RWPE1 (cell line): ENCODE results near the gene SHC2.
A peak's percentile ranks its signal among the peaks of the same experiment; 100 is the strongest.

Source experiments
- CTCF ChIA-PET: fragments of 350-600 bp; sonication (Branson Sonifier 250); formaldehyde crosslinking; extraction: SDS; loops from one replicate; lab custom pipeline; 2021; lab: Yijun Ruan, JAX
- POLR2A ChIA-PET: fragments of 400-600 bp; formaldehyde crosslinking; extraction: SDS; loops from one replicate; lab custom pipeline; 2020; ENCODE audit warnings: antibody characterized with exemption; ENCODE audit not compliant: low non-redundant PET; lab: Yijun Ruan, JAX
- DNase-seq: peaks from one replicate; pipeline ENCODE4 v3.0.0; 2012; ENCODE audit warnings: low spot score
- H3K27ac ChIP-seq: fragments of 450-650 bp; 2 replicates; pipeline ENCODE4 v1.5.1; 2017
- TF ChIP-seq, protein P1 (sequence below): fragments of 450-650 bp; conservative IDR thresholded peaks from 2 replicates; pipeline ENCODE4 v1.5.1; 2017; ENCODE audit warnings: low read depth, mild to moderate bottlenecking

Gene SHC2

DNA sequence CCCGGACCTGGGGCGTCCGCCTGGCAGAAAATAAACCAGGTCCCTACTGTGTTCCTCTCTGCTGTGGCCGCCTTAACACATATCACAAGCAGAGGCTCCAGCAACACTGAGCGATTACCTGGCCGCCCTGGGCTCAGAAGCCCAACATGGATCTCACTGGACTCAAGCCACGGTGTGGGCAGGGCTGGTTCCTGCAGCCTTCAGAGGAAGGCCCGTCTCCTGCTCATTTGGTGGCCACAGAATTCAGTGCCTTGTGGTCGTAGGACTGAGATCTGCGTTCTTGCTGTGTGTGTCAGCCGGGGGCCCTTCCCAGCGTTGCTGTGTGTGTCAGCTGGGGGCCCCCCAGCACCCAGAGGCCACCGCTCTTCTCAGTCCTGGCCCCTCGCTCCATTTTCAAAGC lies 82.1 kb downstream of the SHC2 start:
- TF ChIP-seq, protein P1, sequence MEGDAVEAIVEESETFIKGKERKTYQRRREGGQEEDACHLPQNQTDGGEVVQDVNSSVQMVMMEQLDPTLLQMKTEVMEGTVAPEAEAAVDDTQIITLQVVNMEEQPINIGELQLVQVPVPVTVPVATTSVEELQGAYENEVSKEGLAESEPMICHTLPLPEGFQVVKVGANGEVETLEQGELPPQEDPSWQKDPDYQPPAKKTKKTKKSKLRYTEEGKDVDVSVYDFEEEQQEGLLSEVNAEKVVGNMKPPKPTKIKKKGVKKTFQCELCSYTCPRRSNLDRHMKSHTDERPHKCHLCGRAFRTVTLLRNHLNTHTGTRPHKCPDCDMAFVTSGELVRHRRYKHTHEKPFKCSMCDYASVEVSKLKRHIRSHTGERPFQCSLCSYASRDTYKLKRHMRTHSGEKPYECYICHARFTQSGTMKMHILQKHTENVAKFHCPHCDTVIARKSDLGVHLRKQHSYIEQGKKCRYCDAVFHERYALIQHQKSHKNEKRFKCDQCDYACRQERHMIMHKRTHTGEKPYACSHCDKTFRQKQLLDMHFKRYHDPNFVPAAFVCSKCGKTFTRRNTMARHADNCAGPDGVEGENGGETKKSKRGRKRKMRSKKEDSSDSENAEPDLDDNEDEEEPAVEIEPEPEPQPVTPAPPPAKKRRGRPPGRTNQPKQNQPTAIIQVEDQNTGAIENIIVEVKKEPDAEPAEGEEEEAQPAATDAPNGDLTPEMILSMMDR: no peak
- H3K27ac ChIP-seq: no peak overlapping the region
- no peak for DNase-seq
- CTCF ChIA-PET: no interaction called here
- POLR2A ChIA-PET: no interaction called here

DNA sequence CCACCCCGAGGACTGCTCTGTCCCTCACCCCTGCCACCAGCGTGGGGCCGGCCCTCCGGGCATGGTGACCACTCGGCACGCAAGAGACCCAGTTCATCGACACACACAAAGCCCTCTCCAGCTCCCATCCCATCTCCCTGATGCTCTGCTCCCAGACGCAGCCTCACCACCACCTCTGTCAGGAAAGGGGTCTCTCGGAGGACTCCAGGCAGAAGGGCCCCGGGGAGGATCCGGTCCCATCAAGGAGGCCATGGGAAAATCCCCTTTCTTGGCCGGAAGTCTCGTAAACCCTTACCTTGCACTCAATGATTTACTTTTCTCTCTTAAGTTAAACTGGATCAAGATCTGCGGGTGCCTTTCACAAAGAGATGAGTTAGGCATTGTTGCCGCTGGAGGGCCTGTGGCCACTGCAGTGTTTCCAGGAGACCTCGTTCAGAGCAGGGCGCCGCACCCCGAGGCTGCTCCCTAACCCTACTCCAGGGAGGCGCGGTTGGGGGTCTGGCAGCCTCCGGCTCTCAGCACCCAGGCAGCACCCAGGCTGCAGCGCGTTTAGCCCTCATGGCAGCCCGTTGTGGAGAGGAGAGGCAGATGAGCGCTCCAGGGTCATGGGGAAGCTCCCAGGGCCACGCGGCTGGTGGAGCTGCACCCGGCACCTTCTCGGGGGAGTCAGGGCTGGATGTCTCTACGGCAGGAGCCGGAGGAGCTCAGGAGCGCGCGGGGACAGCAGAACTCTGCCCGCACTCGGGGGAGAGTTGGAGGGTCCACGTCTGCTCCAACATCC lies 82.8 kb downstream of the SHC2 start:
- ChIA-PET CTCF (interaction anchor here (0.7 kb wide), 1 partner anchor 1384 kb away, joined by 5 read pairs; no protein-coding TSS in a partner anchor), POLR2A (no interaction called here)
- peak overlapping the region; percentile 65 for H3K27ac ChIP-seq
- DNase-seq: no peak
- TF ChIP-seq, protein P1: no peak

DNA sequence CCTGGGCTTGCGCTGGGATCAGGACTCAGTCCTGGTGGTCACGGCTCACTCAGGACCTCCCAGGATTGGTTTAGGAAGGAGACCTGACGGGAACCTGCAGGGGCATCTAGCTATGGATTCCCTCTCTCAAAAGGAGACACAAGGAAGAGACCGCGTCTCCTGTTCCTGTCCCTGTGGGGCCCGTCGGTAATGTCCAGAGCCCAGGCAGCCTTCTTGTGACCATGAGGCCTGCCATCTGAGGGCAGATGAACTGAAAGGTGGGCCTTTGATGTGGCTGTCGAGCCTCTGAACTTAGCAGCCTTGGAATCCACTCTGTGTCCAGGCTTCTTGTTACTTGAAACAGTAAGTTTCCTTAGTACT lies 84.7 kb downstream of the SHC2 start:
- H3K27ac ChIP-seq: peak overlapping the region; percentile 66
- ChIA-PET CTCF (no interaction called here), POLR2A (no interaction called here)
- TF ChIP-seq, protein P1: no peak
- DNase-seq: no peak

DNA sequence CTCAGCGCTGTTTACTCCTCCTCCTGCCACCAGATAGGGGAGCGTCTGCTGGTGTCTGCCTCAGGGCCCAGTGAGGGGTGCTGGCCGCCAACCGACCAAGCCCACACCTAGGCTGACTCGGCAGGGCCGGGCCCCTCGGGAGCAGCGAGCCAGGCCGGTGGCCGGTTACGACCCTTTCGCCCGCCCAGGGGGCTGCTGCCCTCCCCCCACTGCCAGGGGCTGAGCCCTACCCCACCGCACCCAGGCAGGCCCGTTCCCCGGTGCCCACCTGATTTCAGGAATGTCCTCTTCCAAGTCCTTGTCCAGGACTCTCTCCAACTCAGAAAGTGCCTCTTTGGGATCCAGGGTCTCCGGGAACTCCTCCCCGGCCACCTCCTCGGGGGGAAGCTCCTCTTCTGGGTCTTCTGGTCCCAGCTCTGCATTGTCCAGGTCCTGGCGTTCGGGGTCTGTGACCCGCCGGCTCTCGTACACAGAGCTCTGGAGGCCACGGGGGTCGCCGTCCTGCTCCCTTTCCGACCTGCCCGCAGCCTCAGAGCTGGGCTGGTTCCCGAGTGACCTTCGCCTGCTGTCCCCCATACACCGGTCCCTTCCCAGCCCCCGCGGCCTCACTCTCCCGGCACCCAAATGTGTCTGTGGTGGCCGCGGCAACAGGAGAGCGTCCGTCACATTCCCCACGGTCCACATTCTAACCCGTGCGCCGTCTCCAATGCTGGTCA lies 85.3 kb downstream of the SHC2 start:
- CTCF ChIA-PET: no interaction called here
- POLR2A ChIA-PET: no interaction called here
- H3K27ac ChIP-seq: peak overlapping the region; percentile 66
- DNase-seq: no peak
- TF ChIP-seq, protein P1: no peak

DNA sequence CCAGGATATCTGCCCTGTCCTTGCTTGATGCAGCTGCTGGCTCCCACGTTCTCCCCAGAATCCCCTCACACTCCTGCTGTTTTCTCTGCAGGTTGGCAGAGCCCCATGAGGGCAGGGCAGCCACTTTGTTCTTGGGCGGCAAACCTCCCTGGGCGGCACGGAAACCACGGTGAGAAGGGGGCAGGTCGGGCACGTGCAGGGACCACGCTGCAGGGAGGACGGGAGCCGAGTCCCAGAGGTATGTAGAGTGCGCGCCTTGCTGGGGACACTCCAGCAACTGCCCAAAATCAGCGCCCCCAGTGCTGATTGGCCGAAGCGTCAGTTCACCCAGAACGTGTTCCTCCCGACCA lies 86.0 kb downstream of the SHC2 start:
- POLR2A ChIA-PET: no interaction called here
- peak overlapping the region; percentile 17; the same call in 1 of the 2 replicates for H3K27ac ChIP-seq
- DNase-seq: no peak
- CTCF ChIA-PET: interaction anchor here (0.6 to 0.7 kb wide), 2 partner anchors 21 to 110 kb away, joined by 3 read pairs; no protein-coding TSS in a partner anchor
- TF ChIP-seq, protein P1: no peak

DNA sequence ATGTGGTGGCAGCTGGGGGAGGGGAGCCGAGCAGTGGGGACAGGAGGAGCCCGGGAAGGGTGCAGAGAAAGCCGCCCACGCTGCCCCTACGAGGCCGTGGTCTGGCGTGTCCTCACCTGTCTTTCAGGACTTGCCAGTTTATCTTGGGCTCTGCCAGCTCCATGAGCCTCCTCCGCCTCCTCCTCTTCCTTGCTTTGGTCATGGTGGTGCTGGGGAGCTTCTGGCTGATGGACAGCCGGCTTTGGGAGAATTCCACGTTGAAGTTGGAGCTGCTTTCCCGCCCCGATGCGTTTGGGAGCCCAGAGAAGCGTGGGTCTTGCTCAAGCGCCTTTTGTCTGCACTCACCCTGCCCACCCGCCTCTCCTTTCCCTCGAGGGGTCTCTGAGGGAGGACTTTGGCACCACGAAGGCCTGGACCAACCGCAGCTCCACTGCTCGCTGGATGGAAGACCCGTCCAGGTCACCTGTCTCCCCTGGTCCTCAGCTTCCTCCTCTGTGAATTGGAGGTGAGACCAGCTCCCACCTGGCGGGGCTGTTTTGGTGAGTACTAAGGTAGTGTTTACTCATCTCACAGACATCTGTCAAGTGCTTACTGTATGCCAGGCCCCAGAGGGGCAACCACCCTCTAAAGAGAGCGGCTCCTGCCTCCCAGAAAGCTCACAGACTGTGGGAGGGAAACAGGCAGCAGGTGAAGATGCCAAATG lies 86.5 kb downstream of the SHC2 start:
- H3K27ac ChIP-seq: peak overlapping the region; percentile 17; the same call in 1 of the 2 replicates
- POLR2A ChIA-PET: interaction anchor here (1.0 kb wide), 1 partner anchor 29 kb away, joined by 4 read pairs; the partner anchor contains the start of gene MIER2
- TF ChIP-seq, protein P1: no peak
- peak; percentile 21 for DNase-seq
- CTCF ChIA-PET: interaction anchor here (0.6 to 0.7 kb wide), 2 partner anchors 22 to 111 kb away, joined by 3 read pairs; no protein-coding TSS in a partner anchor
